HFF-Myc (cell line): Measurements from ENCODE around the gene INSR.

Experiments
- DNase-seq: peaks from one replicate; pipeline ENCODE4 v3.0.0-alpha.2; 2011; ENCODE audit warnings: low read depth; ENCODE audit errors: extremely low read depth
- H3K4me3 ChIP-seq: replicated peaks from 2 replicates; pipeline ENCODE4 v1.5.1; 2011; ENCODE audit warnings: low read depth, mild to moderate bottlenecking, control low read depth, low read length
- TF ChIP-seq, protein P1 (sequence below): IDR thresholded peaks from 2 replicates; pipeline ENCODE4 v1.5.1; 2012; ENCODE audit warnings: mild to moderate bottlenecking, low read depth, low read length, control low read depth; ENCODE audit errors: missing control alignments

The INSR gene

GRCh38 chr19:7145494-7145893 is 148.7 kb downstream of the INSR start:
- H3K4me3 ChIP-seq = no peak overlapping the region
- TF ChIP-seq, protein P1, sequence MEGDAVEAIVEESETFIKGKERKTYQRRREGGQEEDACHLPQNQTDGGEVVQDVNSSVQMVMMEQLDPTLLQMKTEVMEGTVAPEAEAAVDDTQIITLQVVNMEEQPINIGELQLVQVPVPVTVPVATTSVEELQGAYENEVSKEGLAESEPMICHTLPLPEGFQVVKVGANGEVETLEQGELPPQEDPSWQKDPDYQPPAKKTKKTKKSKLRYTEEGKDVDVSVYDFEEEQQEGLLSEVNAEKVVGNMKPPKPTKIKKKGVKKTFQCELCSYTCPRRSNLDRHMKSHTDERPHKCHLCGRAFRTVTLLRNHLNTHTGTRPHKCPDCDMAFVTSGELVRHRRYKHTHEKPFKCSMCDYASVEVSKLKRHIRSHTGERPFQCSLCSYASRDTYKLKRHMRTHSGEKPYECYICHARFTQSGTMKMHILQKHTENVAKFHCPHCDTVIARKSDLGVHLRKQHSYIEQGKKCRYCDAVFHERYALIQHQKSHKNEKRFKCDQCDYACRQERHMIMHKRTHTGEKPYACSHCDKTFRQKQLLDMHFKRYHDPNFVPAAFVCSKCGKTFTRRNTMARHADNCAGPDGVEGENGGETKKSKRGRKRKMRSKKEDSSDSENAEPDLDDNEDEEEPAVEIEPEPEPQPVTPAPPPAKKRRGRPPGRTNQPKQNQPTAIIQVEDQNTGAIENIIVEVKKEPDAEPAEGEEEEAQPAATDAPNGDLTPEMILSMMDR = no peak
- no peak for DNase-seq

DNA sequence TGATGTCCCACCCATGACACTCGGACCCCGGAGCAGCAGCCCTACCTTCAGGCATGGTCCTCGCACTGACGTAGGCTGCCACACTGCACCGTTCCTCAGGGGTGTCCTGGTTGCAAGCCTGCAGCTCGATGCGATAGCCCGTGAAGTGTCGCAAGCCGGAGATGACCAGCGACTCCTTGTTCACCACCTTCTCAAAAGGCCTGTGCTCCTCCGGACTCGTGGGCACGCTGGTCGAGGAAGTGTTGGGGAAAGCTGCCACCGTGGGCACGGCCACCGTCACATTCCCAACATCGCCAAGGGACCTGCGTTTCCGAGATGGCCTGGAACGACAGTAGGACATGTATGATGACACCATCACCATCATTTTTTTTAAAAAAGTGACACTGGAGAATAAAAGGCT is 151.4 kb downstream of the INSR start:
- DNase-seq = no peak
- H3K4me3 ChIP-seq = no peak overlapping the region
- TF ChIP-seq, protein P1 = no peak

GRCh38 chr19:7140137-7140536 is 154.1 kb downstream of the INSR start:
- no peak for DNase-seq
- H3K4me3 ChIP-seq = no peak overlapping the region
- TF ChIP-seq, protein P1 = no peak

DNA sequence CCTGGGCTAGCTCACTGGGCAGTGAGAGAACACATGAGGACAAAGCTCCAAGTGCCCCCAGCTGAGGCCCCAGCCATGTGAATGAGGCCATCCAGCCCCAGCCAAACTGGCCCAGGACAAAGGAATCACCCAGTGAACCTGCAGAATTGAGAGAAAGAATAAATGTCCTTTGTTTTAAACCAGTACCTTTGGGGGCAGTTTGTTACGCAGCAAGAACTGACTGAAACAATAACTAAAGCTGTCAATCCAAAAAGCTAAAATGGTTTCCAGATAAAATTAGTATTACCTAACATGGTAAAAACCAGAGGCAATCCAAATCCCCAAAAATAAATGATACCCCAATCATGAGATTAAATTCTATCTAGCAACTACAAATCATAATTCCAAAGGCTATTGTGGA is 155.1 kb downstream of the INSR start:
- no peak overlapping the region for H3K4me3 ChIP-seq
- DNase-seq = no peak
- TF ChIP-seq, protein P1 = no peak

- no peak for DNase-seq
- no peak overlapping the region for H3K4me3 ChIP-seq
- TF ChIP-seq, protein P1 = no peak
Observed at GRCh38 chr19:7138402-7138801, 155.8 kb downstream of the INSR start.

GRCh38 chr19:7137120-7137519 is 157.1 kb downstream of the INSR start:
- TF ChIP-seq, protein P1 = no peak
- DNase-seq = no peak
- H3K4me3 ChIP-seq = no peak overlapping the region

- H3K4me3 ChIP-seq = no peak overlapping the region
- TF ChIP-seq, protein P1 = no peak
Observed at GRCh38 chr19:7132054-7132453, 162.2 kb downstream of the INSR start.

More at GRCh38 chr19:7132054-7132453, 162.2 kb downstream of the INSR start:
- no peak for DNase-seq
